HG03066 (cell line): ENCODE data around the gene CFD.
"Not testable (repeated sequence)": the region's sequence is repeated elsewhere in the genome, so short reads cannot be mapped to it uniquely, and the experiment has no call there.

Experiments
- ATAC-seq: cut with Tn5 transposase; IDR thresholded peaks from one replicate; pipeline ENCODE4 v1.9.1; 2021; ENCODE audit warnings: low read depth; ENCODE audit not compliant: unreplicated experiment

Gene CFD

DNA sequence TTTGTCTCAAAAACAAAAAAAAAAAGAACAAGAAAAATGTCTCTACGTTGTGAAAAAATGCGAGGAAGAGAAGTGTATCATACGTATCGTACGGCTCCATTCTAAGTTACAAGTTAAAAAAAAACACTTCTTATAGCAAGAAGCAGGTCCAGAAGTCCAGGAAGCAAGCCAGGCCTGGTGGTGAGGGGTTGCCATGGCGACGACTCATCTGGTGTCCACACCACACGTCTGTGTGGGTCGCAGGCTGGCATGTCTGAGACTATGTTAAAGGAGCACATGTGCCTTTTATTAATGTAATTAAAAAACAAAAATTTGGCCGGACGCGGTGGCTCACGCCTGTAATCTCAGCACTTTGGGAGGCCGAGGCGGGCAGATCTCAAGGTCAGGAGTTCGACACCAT, 27.6 kb downstream of the CFD start:
- ATAC-seq = no peak

DNA sequence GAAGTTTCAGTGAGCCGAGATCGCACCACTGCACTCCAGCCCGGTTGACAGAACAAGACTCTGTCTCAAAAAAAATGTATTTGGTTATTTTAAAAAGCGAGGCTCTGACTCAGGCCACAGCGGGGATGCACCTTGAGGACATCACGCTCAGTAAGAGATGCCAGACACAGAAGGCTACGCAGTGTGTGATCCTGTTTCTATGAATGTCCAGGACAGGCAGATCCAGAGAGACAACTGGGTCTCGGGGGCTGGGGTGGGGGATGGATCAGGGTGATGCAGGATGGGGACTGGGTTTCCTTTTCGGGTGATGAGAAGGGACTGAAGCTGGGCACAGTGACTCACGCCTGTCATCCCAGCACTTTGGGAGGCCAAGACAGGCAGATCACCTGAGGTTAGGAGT, 28.1 kb downstream of the CFD start:
- no peak for ATAC-seq

DNA sequence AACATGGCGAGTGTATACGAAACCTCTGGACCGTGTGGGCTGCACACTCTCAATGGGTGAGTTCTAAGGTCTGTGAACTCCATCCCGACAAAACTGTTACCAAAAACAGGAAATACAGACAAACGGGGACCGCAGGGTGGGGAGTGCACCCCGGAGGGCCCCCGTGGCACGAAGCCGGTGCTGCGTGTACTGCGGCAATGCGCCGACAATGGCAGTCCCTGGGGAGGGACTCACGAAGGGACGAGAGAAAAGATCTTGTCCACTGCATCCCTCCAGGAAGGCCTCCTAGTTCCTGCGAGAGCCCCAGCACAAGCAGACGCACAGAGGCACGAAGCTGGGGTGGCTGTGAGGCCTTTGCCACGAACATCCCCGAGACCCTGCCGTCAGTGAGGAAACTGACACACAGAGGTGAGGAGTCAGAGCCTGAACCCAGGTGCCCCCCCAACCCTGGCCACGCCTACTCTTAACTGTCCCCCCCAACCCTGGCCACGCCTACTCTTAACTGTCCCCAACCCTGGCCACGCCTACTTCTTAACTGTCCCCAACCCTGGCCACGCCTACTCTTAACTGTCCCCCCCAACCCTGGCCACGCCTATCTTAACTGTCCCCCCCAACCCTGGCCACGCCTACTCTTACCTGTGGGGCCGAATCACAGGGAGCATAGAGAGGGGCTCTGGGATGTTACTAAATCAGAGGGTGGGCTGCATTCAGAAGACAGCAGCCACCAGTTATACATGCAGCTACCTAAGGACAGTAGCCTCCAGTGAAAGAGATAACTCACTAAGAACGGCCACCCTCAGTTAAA, 29.3 kb downstream of the CFD start:
- no peak for ATAC-seq

DNA sequence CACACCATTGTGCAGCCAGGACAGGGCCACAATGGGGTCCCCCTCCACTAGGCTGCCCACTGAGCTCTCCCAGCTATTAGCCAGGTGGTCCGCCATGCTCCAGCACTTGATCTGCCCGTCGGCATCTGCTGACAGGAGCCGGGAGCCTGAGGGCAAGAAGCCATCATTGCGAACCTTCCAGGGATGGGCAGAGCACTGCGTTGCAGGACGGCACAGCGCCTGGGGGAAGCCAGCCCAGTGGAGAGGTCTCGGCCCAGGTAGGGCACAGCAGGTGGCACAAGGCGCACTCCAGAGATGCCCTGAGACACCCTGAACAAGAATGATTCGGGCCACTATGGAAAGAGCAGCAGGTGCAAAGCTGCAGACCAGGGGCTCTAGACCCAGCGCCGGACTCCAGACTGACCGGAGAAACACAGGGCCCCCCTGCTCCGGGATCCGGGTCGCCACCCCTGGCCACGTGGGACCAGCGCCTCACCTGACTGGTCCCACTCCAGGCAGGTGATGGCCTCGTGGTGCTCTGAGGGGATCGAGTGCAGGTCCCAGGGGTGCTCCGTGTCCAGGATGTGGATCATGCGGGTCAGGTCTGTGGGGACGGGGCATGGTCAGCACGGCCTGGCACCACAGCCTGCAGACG, 30.3 kb downstream of the CFD start:
- no peak for ATAC-seq

DNA sequence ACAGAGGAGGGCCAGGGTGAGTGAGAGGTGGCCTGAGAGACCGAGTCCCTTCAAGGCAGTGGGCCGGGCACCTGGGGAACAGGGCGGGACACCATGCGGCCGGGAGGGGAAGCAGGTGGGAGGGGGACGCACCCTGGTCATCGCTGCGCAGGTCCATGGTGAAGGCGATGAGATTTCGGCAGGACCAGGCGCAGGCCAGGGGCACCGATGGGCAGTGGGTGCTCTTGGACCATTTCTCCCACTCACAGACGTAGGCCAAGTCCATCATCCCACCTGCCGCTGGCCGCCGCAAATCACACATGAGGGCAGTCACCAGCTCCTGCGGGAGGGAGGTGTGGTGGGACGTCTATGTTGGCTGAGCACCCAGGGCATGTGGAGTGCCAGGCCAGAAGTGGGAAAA, 31.4 kb downstream of the CFD start:
- ATAC-seq = no peak

DNA sequence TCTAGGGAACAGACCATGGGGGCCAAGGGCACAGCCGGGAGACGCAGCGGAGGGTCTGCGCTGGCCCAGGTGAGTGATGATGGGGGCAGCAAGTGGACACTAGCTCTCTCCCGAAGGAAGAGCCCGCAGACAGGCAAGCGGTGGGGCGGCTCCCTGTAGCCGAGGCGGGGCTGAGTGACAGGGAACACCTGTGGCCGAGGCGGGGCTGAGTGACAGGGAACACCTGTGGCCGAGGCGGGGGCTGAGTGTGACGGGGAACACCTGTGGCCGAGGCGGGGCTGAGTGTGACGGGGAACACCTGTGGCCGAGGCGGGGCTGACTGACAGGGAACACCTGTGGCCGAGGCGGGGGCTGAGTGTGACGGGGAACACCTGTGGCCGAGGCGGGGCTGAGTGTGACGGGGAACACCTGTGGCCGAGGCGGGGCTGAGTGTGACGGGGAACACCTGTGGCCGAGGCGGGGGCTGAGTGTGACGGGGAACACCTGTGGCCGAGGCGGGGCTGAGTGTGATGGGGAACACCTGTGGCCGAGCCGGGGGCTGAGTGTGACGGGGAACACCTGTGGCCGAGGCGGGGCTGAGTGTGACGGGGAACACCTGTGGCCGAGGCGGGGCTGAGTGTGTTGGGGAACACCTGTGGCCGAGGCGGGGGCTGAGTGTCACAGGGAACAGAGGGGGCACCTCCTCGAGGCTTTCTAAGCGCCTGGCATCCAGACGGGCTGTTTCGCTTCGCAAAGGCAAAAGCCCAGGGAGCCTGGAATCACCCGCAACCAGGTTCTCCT, 32.1 kb downstream of the CFD start:
- ATAC-seq = not testable (repeated sequence)

DNA sequence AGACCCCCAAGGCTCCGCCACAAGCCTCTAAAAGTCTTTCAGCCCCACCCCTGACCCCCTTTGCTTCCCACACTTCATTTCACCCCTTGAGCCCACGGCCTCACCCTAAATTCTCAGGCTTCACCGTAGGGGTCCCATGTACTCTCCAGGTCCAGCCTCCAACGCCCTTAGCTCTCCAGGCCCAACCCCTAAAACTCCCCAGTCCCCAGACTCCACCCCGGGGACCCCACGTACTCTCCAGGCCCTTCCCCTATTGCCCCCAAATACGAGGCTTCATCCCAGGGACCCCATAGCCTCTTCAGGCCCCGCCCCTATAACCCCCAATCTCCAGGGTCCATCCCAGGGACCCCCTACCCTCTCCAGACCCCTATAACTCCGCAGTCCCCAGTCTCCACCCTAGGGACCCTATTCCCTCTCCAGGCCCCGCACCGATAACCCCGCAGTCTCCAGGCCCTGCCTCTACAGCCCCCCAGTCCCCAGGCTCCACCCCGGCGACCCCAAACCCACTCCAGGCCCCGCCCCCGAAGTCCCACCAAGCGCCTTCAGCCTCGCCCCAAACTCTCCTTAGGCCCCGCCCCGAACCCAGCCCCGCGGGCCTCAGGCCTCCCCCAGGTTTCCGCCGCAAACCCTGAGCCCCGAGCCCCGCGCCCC, 32.9 kb downstream of the CFD start:
- no peak for ATAC-seq

DNA sequence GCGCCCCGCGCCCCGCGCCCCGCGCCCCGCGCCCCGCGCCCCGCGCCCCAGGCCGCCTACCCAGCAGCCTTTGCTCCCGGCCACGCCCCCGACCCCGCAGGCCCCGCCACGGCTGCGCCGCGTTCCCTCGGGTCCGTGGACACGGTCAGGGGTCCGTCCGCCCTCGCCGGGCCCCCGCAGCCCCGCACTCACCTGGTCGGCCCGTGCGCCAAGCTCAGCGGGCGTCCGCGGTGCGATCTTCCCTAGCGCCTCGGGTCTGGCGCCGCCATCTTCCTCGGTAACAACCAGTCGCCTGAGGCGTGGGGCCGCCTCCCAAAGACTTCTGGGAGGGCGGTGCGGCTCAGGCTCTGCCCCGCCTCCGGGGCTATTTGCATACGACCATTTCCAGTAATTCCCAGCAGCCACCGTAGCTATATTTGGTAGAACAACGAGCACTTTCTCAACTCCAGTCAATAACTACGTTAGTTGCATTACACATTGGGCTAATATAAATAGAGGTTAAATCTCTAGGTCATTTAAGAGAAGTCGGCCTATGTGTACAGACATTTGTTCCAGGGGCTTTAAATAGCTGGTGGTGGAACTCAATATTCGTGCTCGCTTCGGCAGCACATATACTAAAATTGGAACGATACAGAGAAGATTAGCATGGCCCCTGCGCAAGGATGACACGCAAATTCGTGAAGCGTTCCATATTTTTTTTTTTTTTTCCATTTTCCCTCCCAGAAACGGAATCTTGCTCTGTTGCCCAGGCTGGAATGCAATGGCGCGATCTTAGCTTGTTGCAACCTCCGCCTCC, 33.6 kb downstream of the CFD start, which contains the start of the genes MED16 and RNU6-9:
Gene MED16 (minus strand): TSS at position 294 of the 796 bp plus-strand sequence. CDS start 2,056 bp downstream, outside the sequence.
Gene RNU6-9 (plus strand): TSS at position 591 of the 796 bp plus-strand sequence.
- ATAC-seq = peak; percentile 76

DNA sequence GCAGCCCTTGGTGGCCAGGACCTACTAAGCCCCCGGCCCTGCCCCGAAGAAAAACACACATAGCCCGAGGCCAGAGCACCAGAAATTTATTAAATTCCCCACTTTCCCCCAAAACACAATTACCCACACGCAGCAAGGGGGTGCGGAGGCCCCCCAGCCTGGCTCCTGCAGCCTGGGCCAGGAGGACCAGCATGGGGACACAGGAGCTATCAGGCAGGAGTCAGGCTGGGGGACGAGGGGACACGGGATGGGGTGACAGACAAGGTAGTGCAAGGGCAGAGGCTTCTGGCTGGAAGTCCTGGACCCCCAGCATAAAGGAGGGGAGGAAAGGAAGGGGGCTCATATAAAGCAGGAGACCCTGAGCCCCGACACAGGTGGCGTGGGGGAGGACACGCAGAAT, 37.0 kb downstream of the CFD start:
- no peak for ATAC-seq

DNA sequence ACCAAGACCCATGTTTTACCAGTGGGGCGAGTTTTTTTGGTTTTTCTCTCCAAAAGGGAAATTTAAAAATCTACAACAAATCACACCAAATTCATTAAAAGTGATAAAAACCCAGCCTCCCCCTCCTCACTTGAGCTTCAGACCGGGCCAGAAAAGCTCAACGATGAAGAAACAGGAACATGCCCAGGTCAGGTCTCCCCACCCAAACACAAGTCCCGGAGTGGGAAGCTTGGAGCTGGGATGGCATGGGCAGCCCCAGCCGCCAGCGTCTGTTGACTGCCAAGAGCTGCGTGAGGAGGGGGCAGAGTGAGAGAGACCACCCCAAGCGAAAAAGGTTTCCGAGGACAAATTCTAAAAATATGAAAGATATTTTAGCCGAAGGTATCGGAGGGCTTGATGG, 37.5 kb downstream of the CFD start:
- no peak for ATAC-seq

DNA sequence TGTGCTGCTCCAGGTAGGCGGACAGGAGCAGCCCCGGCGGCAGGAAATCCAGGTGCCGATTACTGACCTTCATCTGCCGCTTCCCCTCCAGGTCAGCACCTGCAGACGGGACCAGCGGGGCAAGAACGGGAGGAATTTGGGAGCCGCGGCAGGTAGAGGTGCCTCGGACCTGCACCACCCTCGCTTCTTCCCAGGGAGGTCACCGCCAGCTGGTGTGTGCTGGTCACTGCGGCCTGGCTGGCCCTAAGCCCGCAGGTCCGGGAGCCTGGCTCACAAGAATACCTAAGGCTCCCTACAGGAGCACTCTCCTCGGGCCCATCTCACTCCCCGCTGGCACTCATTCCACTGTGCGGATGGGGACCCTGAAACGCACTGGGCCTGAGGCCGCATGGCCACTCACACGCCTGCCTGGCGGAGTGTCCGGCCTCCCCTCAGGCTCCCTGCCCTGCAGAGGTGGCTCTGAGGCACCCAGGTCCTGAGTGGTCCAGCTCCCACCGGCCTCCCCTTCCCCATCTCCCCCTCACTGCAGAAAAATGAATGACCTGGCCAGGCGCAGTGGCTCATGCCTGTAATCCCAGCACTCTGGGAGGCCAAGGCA, 38.1 kb downstream of the CFD start:
- ATAC-seq = no peak

DNA sequence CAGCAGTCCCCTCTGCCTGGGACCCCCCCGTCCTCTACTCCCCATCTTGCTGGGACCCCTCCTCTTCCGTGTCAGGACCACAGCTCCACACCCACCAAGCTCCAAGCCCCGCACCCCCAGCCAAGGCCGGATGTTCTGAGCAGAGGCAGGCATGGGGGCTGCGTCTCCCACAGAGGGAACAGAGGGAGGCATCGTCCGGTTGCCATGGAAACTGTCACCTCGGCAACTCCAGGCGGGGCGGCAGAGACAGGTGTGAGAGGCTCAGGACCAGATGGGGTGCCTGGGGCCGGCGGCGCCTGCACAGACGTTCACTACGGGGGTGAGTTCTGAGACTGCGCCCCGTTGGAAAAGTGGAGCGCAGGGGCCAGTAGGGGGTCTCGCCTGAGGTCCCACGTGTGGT, 39.2 kb downstream of the CFD start:
- no peak for ATAC-seq

DNA sequence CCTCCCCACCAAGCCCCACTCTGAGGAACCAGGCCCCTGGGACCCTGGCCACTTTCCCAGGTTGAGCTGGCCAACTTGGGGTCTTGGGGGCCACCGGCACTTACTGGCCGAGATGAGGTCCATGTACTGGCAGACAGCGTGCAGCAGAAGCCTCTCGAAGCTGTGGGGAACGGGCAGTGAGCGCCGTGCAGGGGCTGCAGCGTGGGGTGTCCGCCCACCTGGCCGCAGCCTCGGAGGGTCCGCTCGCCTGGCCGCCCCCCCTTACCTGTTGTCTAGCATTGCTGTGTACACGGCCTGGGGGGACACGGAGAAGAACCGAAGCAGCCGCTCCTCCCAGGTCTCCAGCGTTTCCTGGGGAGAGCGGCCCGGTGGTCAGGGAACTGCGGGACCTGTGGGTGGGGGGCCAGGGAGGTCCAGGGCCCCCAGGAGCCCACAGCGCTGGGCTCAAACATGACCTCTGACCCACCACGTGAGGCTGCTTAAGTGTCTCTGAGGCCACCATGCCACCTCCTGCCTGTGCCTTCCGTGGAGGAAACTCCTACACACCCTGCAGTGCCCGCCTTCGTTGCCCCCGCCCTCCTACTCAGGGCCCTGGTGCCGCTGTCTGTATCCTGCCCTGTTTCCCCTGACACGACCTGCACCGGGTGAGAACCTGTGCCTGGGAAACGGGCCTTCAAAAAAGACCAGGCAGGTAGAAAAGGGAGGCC, 40.0 kb downstream of the CFD start:
- ATAC-seq = no peak

DNA sequence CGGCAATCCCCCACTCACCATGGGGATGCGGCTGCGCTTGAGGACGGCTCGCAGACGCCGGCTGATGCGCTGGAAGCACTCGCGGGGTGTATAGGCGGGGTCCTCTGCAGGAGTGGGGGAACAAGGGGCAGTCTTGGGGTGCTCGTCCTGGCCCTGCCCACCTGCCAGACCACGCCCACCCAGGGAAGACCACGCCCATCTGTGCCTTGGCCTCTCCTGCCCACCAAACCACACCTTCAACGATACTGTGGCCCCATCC, 40.5 kb downstream of the CFD start:
- no peak for ATAC-seq

DNA sequence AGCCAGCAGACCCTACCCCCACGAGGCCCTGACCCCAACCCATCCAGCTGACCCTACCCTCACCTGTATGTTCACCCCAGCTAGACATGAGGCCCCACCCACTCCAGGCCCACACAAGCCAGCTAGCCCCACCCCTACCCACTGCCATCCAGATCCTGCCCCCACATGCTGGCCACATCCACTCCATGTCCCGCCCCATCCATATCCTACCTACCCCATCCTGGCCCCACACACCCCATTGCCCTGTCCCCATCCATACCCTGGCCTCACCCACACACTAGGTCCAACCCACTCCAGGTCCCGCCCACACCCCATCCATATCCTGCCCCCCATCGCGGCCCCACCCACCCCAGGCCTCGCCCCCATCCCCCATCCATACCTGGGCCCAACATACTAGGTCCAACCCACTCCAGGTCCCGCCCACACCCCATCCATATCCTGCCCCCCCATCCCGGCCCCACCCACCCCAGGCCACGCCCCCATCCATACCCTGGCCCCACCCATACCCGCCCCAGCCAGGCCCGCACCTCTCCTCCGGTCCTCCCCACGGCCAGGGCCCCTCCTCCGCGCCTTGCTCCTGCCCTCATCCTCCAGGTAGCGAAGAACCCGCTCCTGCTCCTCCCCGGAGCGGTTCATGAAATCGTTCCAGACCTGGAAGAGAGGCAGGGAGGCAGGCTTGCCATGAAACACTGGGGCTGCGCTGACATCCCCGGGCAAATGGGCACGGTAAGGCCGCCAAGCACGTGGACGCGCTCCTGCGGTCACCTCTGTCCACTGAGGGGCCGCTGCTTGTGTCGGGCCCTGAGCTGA, 41.0 kb downstream of the CFD start:
- no peak for ATAC-seq

DNA sequence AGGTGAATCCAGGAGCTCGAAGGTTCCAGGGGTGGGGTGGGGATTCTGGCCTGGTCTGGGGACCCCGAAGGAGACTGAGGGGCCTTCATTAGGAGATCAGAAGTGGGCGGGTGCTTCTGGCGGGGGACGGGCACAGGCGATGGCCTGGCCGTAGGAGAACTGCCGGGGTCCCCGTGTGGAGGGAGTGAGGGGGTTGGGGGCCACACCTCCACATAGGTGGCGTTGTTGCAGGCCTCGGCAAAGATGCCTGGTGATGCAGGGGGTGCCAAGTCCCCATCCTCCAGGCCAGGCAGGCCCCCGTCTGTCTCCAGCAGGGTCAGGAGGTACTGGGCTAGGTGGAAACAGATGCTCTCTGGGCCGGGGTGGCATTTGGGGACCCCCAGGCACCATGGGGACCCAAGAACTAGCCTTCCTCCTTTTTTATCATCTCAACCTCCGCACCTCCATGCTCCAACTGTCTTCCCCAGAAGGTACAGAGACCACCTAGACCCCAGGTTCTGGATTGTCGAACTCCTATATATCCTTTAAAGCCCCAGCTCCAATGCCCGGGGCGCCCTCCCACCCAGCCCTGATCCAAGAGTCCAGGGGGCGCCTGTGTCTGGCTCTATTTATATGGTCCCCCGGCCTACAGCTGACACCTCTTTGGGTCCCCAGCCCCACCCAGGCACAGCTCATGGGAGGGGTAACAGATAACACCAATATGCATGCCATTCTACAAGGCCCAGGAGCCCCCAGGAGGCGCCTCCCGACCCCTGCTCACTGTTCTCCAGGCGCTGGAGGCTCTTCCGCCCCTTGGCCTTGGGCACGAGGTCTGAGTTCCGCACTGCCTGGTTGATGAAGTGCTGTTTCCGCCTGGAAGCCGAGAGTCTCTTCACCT, 42.0 kb downstream of the CFD start:
- ATAC-seq = no peak

DNA sequence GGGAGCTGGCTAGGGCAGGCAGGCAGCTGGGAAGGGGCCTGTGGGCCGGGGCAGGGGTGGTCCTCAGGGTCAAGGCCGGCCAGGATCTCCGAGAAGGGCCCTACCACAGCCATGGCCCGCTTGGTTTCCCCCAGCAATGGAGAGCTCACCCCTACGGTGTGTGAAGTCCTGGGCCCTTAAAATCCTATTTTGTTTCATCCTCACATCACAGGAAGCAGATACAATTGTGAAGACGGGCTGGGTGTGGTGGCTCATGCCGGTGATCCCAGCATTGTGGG, 42.6 kb downstream of the CFD start:
- ATAC-seq = no peak
